ENCODE data around the gene SLC6A17. TPM values are rescaled to one million over a fixed set of nuclear protein-coding genes. Genes with fewer than 3 reads are reported as not detected.

The SLC6A17 gene
- polyA plus RNA-seq, 3 donors from 2014 or later, result not detected

- Mint-ChIP-seq H3K9me3 (peaks cover 4 to 8% (median 6%) of the 10 kb centered on the region in 6 donors), H3K4me3 (no peak overlapping the region), H3K27ac (peak overlapping the region in 3 of 6 donors; percentile 24 to 86 (median 28)), H3K27me3 (ENCODE audit: low read depth in 3 of 3) (peaks cover 12 to 49% (median 34%) of the 10 kb centered on the region in 3 donors), H3K36me3 (peaks cover 0 to 4% (median 0%) of the 10 kb centered on the region in 3 donors), H3K4me1 (peaks cover 4 to 5% of the 10 kb centered on the region in 2 donors)
- no peak for DNase-seq
Measured at GRCh38 chr1:110120960-110121561, 29.2 kb upstream of the SLC6A17 start.

GRCh38 chr1:110123224-110123623 lies 27.1 kb upstream of the SLC6A17 start:
- Mint-ChIP-seq H3K9me3 (peaks cover 4 to 8% (median 6%) of the 10 kb centered on the region in 6 donors), H3K27me3 (ENCODE audit: low read depth in 3 of 3) (peaks cover 14 to 36% (median 33%) of the 10 kb centered on the region in 3 donors), H3K36me3 (peaks cover 0 to 4% (median 0%) of the 10 kb centered on the region in 3 donors), H3K4me1 (peaks cover 4 to 5% of the 10 kb centered on the region in 2 donors), H3K27ac (no peak overlapping the region), H3K4me3 (no peak overlapping the region)
- no peak for DNase-seq

- Mint-ChIP-seq H3K27me3 (ENCODE audit: low read depth in 3 of 3) (peaks cover 5 to 18% (median 13%) of the 10 kb centered on the region in 3 donors), H3K9me3 (peaks cover 0 to 4% (median under 1%) of the 10 kb centered on the region in 6 donors), H3K4me3 (no peak overlapping the region), H3K27ac (no peak overlapping the region), H3K4me1 (peaks cover 0 to under 1% of the 10 kb centered on the region in 2 donors), H3K36me3 (peaks cover 0 to 4% (median 0%) of the 10 kb centered on the region in 3 donors)
- DNase-seq, result no peak
Measured at GRCh38 chr1:110125810-110126209, 24.5 kb upstream of the SLC6A17 start.

GRCh38 chr1:110130113-110130591 lies 20.1 kb upstream of the SLC6A17 start:
- no peak for DNase-seq
- no peaks in the 10 kb centered on the region for H3K4me1 Mint-ChIP-seq
- H3K9me3 Mint-ChIP-seq, result no peaks in the 10 kb centered on the region
- H3K36me3 Mint-ChIP-seq, result no peaks in the 10 kb centered on the region
- peaks cover 6 to 11% (median 9%) of the 10 kb centered on the region in 3 donors for H3K27me3 Mint-ChIP-seq (ENCODE audit: low read depth in 3 of 3)
- H3K27ac Mint-ChIP-seq, result no peak overlapping the region
- H3K4me3 Mint-ChIP-seq, result no peak overlapping the region

- H3K9me3 Mint-ChIP-seq, result no peaks in the 10 kb centered on the region
- H3K27me3 Mint-ChIP-seq (ENCODE audit: low read depth in 3 of 3), result peaks cover 9 to 12% (median 11%) of the 10 kb centered on the region in 3 donors
- H3K4me1 Mint-ChIP-seq, result no peaks in the 10 kb centered on the region
- H3K4me3 Mint-ChIP-seq, result no peak overlapping the region
- H3K27ac Mint-ChIP-seq, result no peak overlapping the region
- DNase-seq, result no peak
- H3K36me3 Mint-ChIP-seq, result no peaks in the 10 kb centered on the region
Measured at GRCh38 chr1:110130989-110131388, 19.3 kb upstream of the SLC6A17 start.

GRCh38 chr1:110132682-110133081 lies 17.6 kb upstream of the SLC6A17 start:
- DNase-seq, result no peak
- Mint-ChIP-seq H3K27me3 (ENCODE audit: low read depth in 3 of 3) (peaks cover 11 to 20% (median 11%) of the 10 kb centered on the region in 3 donors), H3K36me3 (no peaks in the 10 kb centered on the region), H3K4me3 (no peak overlapping the region), H3K9me3 (no peaks in the 10 kb centered on the region), H3K4me1 (no peaks in the 10 kb centered on the region), H3K27ac (no peak overlapping the region)

GRCh38 chr1:110133436-110133835 lies 16.9 kb upstream of the SLC6A17 start:
- Mint-ChIP-seq H3K36me3 (no peaks in the 10 kb centered on the region), H3K4me3 (no peak overlapping the region), H3K27me3 (ENCODE audit: low read depth in 3 of 3) (peaks cover 8 to 25% (median 11%) of the 10 kb centered on the region in 3 donors), H3K4me1 (no peaks in the 10 kb centered on the region), H3K27ac (no peak overlapping the region), H3K9me3 (no peaks in the 10 kb centered on the region)
- no peak for DNase-seq

GRCh38 chr1:110134050-110134595 lies 16.2 kb upstream of the SLC6A17 start:
- Mint-ChIP-seq H3K27ac (no peak overlapping the region), H3K36me3 (no peaks in the 10 kb centered on the region), H3K4me3 (no peak overlapping the region), H3K9me3 (no peaks in the 10 kb centered on the region), H3K4me1 (no peaks in the 10 kb centered on the region), H3K27me3 (ENCODE audit: low read depth in 3 of 3) (peaks cover 8 to 25% (median 10%) of the 10 kb centered on the region in 3 donors)
- DNase-seq, result no peak

GRCh38 chr1:110135246-110135645 lies 15.0 kb upstream of the SLC6A17 start:
- Mint-ChIP-seq H3K27ac (no peak overlapping the region), H3K4me3 (no peak overlapping the region), H3K36me3 (no peaks in the 10 kb centered on the region), H3K9me3 (no peaks in the 10 kb centered on the region), H3K27me3 (ENCODE audit: low read depth in 3 of 3) (peaks cover 8 to 28% (median 16%) of the 10 kb centered on the region in 3 donors), H3K4me1 (no peaks in the 10 kb centered on the region)
- DNase-seq, result no peak

GRCh38 chr1:110135666-110136065 lies 14.6 kb upstream of the SLC6A17 start:
- H3K9me3 Mint-ChIP-seq, result no peaks in the 10 kb centered on the region
- no peak for DNase-seq
- H3K4me1 Mint-ChIP-seq, result no peaks in the 10 kb centered on the region
- no peak overlapping the region for H3K4me3 Mint-ChIP-seq
- H3K27me3 Mint-ChIP-seq (ENCODE audit: low read depth in 3 of 3), result peaks cover 8 to 29% (median 17%) of the 10 kb centered on the region in 3 donors
- no peaks in the 10 kb centered on the region for H3K36me3 Mint-ChIP-seq
- H3K27ac Mint-ChIP-seq, result no peak overlapping the region

- Mint-ChIP-seq H3K36me3 (no peaks in the 10 kb centered on the region), H3K27ac (no peak overlapping the region), H3K9me3 (no peaks in the 10 kb centered on the region), H3K4me3 (no peak overlapping the region), H3K4me1 (no peaks in the 10 kb centered on the region), H3K27me3 (ENCODE audit: low read depth in 3 of 3) (peaks cover 2 to 32% (median 16%) of the 10 kb centered on the region in 3 donors)
- DNase-seq, result no peak
Measured at GRCh38 chr1:110136911-110137310, 13.4 kb upstream of the SLC6A17 start.

- no peaks in the 10 kb centered on the region for H3K9me3 Mint-ChIP-seq
- no peak overlapping the region for H3K27ac Mint-ChIP-seq
- no peaks in the 10 kb centered on the region for H3K4me1 Mint-ChIP-seq
- DNase-seq, result no peak
- H3K36me3 Mint-ChIP-seq, result no peaks in the 10 kb centered on the region
- H3K4me3 Mint-ChIP-seq, result no peak overlapping the region
- H3K27me3 Mint-ChIP-seq (ENCODE audit: low read depth in 3 of 3), result peaks cover 2 to 37% (median 14%) of the 10 kb centered on the region in 3 donors
Measured at GRCh38 chr1:110138956-110139355, 11.3 kb upstream of the SLC6A17 start.

- no peaks in the 10 kb centered on the region for H3K4me1 Mint-ChIP-seq
Measured at GRCh38 chr1:110144366-110144765, 5.9 kb upstream of the SLC6A17 start.

GRCh38 chr1:110148961-110149360 lies 1.3 kb upstream of the SLC6A17 start:
- Mint-ChIP-seq H3K4me1 (no peaks in the 10 kb centered on the region), H3K27me3 (ENCODE audit: low read depth in 3 of 3) (peaks cover 6 to 14% (median 13%) of the 10 kb centered on the region in 3 donors), H3K36me3 (no peaks in the 10 kb centered on the region), H3K27ac (no peak overlapping the region), H3K4me3 (no peak overlapping the region), H3K9me3 (peaks cover 0 to 1% (median 0%) of the 10 kb centered on the region in 6 donors)
- no peak for DNase-seq

More at GRCh38 chr1:110144366-110144765, 5.9 kb upstream of the SLC6A17 start:
- no peak overlapping the region for H3K27ac Mint-ChIP-seq
- H3K27me3 Mint-ChIP-seq (ENCODE audit: low read depth in 3 of 3), result peaks cover 2 to 16% (median 11%) of the 10 kb centered on the region in 3 donors
- no peak for DNase-seq
- no peaks in the 10 kb centered on the region for H3K36me3 Mint-ChIP-seq
- no peaks in the 10 kb centered on the region for H3K9me3 Mint-ChIP-seq
- H3K4me3 Mint-ChIP-seq, result no peak overlapping the region

Data from immature natural killer cell (primary cell).